Heart right ventricle (tissue), 16 donors: ENCODE results near the gene SLC35A1. TPM values are rescaled to one million over a fixed set of nuclear protein-coding genes. Genes with fewer than 3 reads are reported as not detected.

ENCODE experiments used
- ATAC-seq, 8 donors: fragments of 200-7000 bp; cut with Tn5 transposase; one replicate each; pipeline ENCODE4 v1.9.1; 2020; ENCODE audit warnings: mild to moderate bottlenecking in 8 of 8, moderate library complexity in 8 of 8, moderate number of reproducible peaks in 1 of 8
- DNase-seq, 2 donors: peaks; one replicate each; pipeline ENCODE4 v3.0.0-alpha.2; 2020
- H3K27ac ChIP-seq, 10 donors: fragments of 200-600 bp; sonication (generic) in 2 of 10; one replicate each; pipeline versions ENCODE4 v1.5.0 to v1.8.0; 2020 to 2022; ENCODE audit warnings: mild to moderate bottlenecking in 3 of 10
- H3K27me3 ChIP-seq, 7 donors: fragments of 200-600 bp; one replicate each; pipeline ENCODE4 v1.8.0; 2021 to 2022; ENCODE audit warnings: mild to moderate bottlenecking in 2 of 7
- H3K36me3 ChIP-seq, 9 donors: fragments of 200-600 bp; sonication (generic) in 1 of 9; one replicate each; pipeline versions ENCODE4 v1.5.0 to v1.8.0; 2020 to 2022; ENCODE audit warnings: mild to moderate bottlenecking in 2 of 9
- H3K4me1 ChIP-seq, 9 donors: fragments of 200-600 bp; sonication (generic) in 1 of 9; one replicate each; pipeline versions ENCODE4 v1.5.0 to v1.8.0; 2020 to 2022; ENCODE audit warnings: mild to moderate bottlenecking in 4 of 9
- H3K4me3 ChIP-seq, 10 donors: fragments of 200-600 bp; sonication (generic) in 2 of 10; one replicate each; pipeline versions ENCODE4 v1.5.0 to v1.8.0; 2020 to 2022; ENCODE audit warnings: mild to moderate bottlenecking in 7 of 10, moderate library complexity in 2 of 10
- H3K9me3 ChIP-seq, 11 donors: fragments of 200-600 bp in 10 of 11; sonication (generic) in 2 of 11; one replicate each; pipeline versions ENCODE4 v1.5.0 to v1.8.0; 2013 to 2022; ENCODE audit warnings: mild to moderate bottlenecking in 2 of 11, control low read depth in 1 of 11, moderate library complexity in 1 of 11
- WGBS, 2 donors: extraction: QIAGEN DNeasy Blood & Tissue Kit; methylation state at CpG; one replicate each; pipeline ENCODE4 v1.1.7; 2013; ENCODE audit warnings: inconsistent platforms in 1 of 2; 5-methylcytosine and 5-hydroxymethylcytosine counted together
- intact Hi-C, 10 donors: fragments of 100-400 bp; cut with DNase I; formaldehyde crosslinking; loops; one replicate each; pipeline versions ENCODE4 v1.11.1 to v1.14.2; 2022
- polyA plus RNA-seq, 2 donors: library from polyadenylated mRNA; stranded (reverse); fragments of 200-250 nt; gene quantifications; one replicate each; pipeline ENCODE4 v1.2.3, GENCODE V29; 2013
- total RNA-seq, 10 donors: library from RNA; stranded (reverse); fragmentation: NEBNext Ultra II Directional in 3 of 10; extraction: Animal tissue kit (Norgen Biotek cat#: 25700) in 3 of 10; gene quantifications; one replicate each; pipeline versions ENCODE4 v1.2.1 to v1.2.4, GENCODE V29; 2021 to 2023
- TF ChIP-seq, protein P1 (sequence below), 9 donors: fragments of 200-600 bp; sonication (generic) in 2 of 9; IDR thresholded peaks; one replicate each; pipeline versions ENCODE4 v1.5.0 to v1.8.0; 2021 to 2022; ENCODE audit warnings: antibody characterized with exemption in 9 of 9, mild to moderate bottlenecking in 5 of 9, moderate library complexity in 1 of 9
- donor health status: Arrhythmogenic right ventricular cardiomyopathy.
- donor health status: ischemic (EF 13 %, LVEDD 7.1; RV severe dilation, severe dysfunction).
- donor health status: healthy with polysubstance abuse.
- donor health status: DM: no; HTN: yes; CAD: no.
- donor health status: DM: no; HTN: no; CAD: no.
- donor health status: ischemic (EF 25% LVEDD 6.9; RV normal size, moderate dysfunction).
- donor health status: ischemic (EF 25% LVEDD 5.7; RV mildly dilated, moderate dysfunction).
- donor health status: healthy.
- donor health status: DM: yes; HTN: yes; CAD: no.
- donor health status: Ischemic cardiomyopathy.
- donor health status: ischemic (EF 35%, LVEDD 5.7; RV mildly dilated, moderate dysfunction).
- donor health status: nonischemic (EF 11% LVEDD 7.7; RV severe dilation, severe dysfunction).
- donor health status: DM: yes; HTN: yes; CAD: no.
- donor health status: PGD.
- donor health status: ischemic (EF 29% LVEDD 5.4; RV normal size, mild dysfunction).
- donor health status: nonischemic (EF 23%, LVEDD 6.1; RV moderate dilation, normal function).

The SLC35A1 gene
- total and polyA plus RNA-seq, 12 donors, result 7.0 to 23.0 (median 9.9) TPM

DNA sequence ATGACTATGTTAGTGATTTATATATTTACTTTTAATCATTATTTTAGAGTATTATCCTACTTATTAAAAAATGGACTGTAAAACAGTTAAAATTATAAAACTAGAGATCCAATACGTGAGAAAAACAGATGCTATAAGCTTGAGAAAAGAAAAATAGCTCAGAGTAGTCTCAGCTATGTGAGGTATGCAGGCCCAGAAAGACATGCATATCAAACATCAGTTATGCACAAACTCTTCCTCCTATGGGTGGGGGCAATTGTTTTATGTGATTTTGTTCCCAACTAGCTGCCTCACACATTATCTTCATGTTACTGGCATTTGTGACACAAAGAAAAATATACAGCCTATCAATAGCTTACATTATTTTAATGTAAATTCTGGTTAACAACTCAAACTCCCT lies 88.2 kb downstream of the SLC35A1 start:
- Histone ChIP-seq H3K36me3 (peaks cover 0 to 96% (median 10%) of the 10 kb centered on the region in 9 donors), H3K4me1 (peaks cover 0 to 11% (median 0%) of the 10 kb centered on the region in 9 donors), H3K4me3 (no peak overlapping the region), H3K9me3 (no peaks in the 10 kb centered on the region), H3K27me3 (no peaks in the 10 kb centered on the region), H3K27ac (no peak overlapping the region)
- TF ChIP-seq, protein P1, sequence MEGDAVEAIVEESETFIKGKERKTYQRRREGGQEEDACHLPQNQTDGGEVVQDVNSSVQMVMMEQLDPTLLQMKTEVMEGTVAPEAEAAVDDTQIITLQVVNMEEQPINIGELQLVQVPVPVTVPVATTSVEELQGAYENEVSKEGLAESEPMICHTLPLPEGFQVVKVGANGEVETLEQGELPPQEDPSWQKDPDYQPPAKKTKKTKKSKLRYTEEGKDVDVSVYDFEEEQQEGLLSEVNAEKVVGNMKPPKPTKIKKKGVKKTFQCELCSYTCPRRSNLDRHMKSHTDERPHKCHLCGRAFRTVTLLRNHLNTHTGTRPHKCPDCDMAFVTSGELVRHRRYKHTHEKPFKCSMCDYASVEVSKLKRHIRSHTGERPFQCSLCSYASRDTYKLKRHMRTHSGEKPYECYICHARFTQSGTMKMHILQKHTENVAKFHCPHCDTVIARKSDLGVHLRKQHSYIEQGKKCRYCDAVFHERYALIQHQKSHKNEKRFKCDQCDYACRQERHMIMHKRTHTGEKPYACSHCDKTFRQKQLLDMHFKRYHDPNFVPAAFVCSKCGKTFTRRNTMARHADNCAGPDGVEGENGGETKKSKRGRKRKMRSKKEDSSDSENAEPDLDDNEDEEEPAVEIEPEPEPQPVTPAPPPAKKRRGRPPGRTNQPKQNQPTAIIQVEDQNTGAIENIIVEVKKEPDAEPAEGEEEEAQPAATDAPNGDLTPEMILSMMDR (IDR thresholded peaks at IDR 0.05), result no peak
- WGBS, 2 donors, result 58 to 79% methylated on average over 1 of the region's 1 CpG
- no peak for ATAC-seq
- no peak for DNase-seq
- intact Hi-C loops, result no loop called here

Other genes starting within 250 kb of the SLC35A1 start
- 10 to 100 TPM in 9 of 10 donors, 1 to 10 TPM in 1; 8.6 to 13.8 (median 10.8) TPM for gene SMIM8, start 150.4 kb upstream of the SLC35A1 start, total RNA-seq
- 10 to 100 TPM in 1 of 2 donors, 1 to 10 TPM in 1; 6.1 to 10.5 TPM for gene SMIM8, start 150.4 kb upstream of the SLC35A1 start, polyA plus RNA-seq
- gene GJB7, start 143.7 kb upstream of the SLC35A1 start, total RNA-seq, result not detected
- gene GJB7, start 143.7 kb upstream of the SLC35A1 start, polyA plus RNA-seq, result not detected
- gene C6orf163, start 128.2 kb upstream of the SLC35A1 start, total RNA-seq, result 1 to 10 TPM in 9 of 10 donors, under 1 TPM in 1; 1.00 to 3.6 (median 2.0) TPM
- gene C6orf163, start 128.2 kb upstream of the SLC35A1 start, polyA plus RNA-seq, result 1 to 10 TPM in 1 of 2 donors, under 1 TPM in 1; 0.35 to 7.7 TPM
- gene CFAP206, start 65.0 kb upstream of the SLC35A1 start, total RNA-seq, result under 1 TPM in 5 of 10 donors, not detected in 5; 0.18 to 0.54 (median 0.28) TPM
- gene CFAP206, start 65.0 kb upstream of the SLC35A1 start, polyA plus RNA-seq, result under 1 TPM; 0.09 to 0.44 TPM
- gene RARS2, start 117.0 kb downstream of the SLC35A1 start, total RNA-seq, result 10 to 100 TPM; 18.3 to 26.1 (median 20.3) TPM
- gene RARS2, start 117.0 kb downstream of the SLC35A1 start, polyA plus RNA-seq, result 10 to 100 TPM; 12.1 to 19.1 TPM
- 10 to 100 TPM; 16.2 to 28.2 (median 24.5) TPM for gene ORC3, start 117.2 kb downstream of the SLC35A1 start, total RNA-seq
- 10 to 100 TPM; 15.7 to 16.0 TPM for gene ORC3, start 117.2 kb downstream of the SLC35A1 start, polyA plus RNA-seq
- gene AKIRIN2, start 229.3 kb downstream of the SLC35A1 start, total RNA-seq, result 10 to 100 TPM; 33.9 to 56.0 (median 43.8) TPM
- 10 to 100 TPM; 14.8 to 31.7 TPM for gene AKIRIN2, start 229.3 kb downstream of the SLC35A1 start, polyA plus RNA-seq